Type B pancreatic cell (in vitro differentiated cells): Measurements from ENCODE around the gene RTN4. TPM values are rescaled to one million over a fixed set of nuclear protein-coding genes. Genes with fewer than 3 reads are reported as not detected.

ENCODE experiments used
- DNase-seq: peaks from one replicate; pipeline ENCODE4 v3.0.0; 2021; ENCODE audit warnings: mixed read lengths; ENCODE audit not compliant: unreplicated experiment; ENCODE audit errors: extremely low spot score
- H3K27ac Mint-ChIP-seq: 2 replicates; pipeline ENCODE4 v1.8.0; 2021; ENCODE audit warnings: mild to moderate bottlenecking, mixed read lengths
- H3K27me3 Mint-ChIP-seq: 2 replicates; pipeline ENCODE4 v1.8.0; 2021; ENCODE audit warnings: mixed read lengths
- H3K36me3 Mint-ChIP-seq: 2 replicates; pipeline ENCODE4 v1.8.0; 2021; ENCODE audit warnings: mixed read lengths
- H3K4me1 Mint-ChIP-seq: one replicate; pipeline ENCODE4 v1.8.0; 2021; ENCODE audit warnings: mixed read lengths; ENCODE audit not compliant: unreplicated experiment
- H3K4me3 Mint-ChIP-seq: 2 replicates; pipeline ENCODE4 v1.8.0; 2021; ENCODE audit warnings: mild to moderate bottlenecking, mixed read lengths
- H3K9me3 Mint-ChIP-seq: 2 replicates; pipeline ENCODE4 v1.8.0; 2021; ENCODE audit warnings: mixed read lengths
- total RNA-seq: library from RNA; stranded (reverse); gene quantifications from 2 replicates; pipeline ENCODE4 v1.2.1, GENCODE V29; 2021; ENCODE audit warnings: low replicate concordance
- TF ChIP-seq, protein P1 (sequence below): fragments of 200-600 bp; sonication (generic); conservative IDR thresholded peaks from 2 replicates; pipeline ENCODE4 v1.5.0; 2021; ENCODE audit warnings: antibody characterized with exemption, mild to moderate bottlenecking

Gene RTN4
- total RNA-seq, 1 donor from 2014 or later = 187 TPM

GRCh38 chr2:54986264-54986663 is 64.0 kb downstream of the RTN4 start:
- DNase-seq = no peak
- H3K27ac Mint-ChIP-seq = no peak overlapping the region
- H3K27me3 Mint-ChIP-seq = no peaks in the 10 kb centered on the region
- no peak overlapping the region for H3K4me3 Mint-ChIP-seq
- H3K9me3 Mint-ChIP-seq = no peaks in the 10 kb centered on the region
- TF ChIP-seq, protein P1, sequence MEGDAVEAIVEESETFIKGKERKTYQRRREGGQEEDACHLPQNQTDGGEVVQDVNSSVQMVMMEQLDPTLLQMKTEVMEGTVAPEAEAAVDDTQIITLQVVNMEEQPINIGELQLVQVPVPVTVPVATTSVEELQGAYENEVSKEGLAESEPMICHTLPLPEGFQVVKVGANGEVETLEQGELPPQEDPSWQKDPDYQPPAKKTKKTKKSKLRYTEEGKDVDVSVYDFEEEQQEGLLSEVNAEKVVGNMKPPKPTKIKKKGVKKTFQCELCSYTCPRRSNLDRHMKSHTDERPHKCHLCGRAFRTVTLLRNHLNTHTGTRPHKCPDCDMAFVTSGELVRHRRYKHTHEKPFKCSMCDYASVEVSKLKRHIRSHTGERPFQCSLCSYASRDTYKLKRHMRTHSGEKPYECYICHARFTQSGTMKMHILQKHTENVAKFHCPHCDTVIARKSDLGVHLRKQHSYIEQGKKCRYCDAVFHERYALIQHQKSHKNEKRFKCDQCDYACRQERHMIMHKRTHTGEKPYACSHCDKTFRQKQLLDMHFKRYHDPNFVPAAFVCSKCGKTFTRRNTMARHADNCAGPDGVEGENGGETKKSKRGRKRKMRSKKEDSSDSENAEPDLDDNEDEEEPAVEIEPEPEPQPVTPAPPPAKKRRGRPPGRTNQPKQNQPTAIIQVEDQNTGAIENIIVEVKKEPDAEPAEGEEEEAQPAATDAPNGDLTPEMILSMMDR = no peak
- peaks cover 20% of the 10 kb centered on the region for H3K4me1 Mint-ChIP-seq
- H3K36me3 Mint-ChIP-seq = peaks cover 27% of the 10 kb centered on the region

DNA sequence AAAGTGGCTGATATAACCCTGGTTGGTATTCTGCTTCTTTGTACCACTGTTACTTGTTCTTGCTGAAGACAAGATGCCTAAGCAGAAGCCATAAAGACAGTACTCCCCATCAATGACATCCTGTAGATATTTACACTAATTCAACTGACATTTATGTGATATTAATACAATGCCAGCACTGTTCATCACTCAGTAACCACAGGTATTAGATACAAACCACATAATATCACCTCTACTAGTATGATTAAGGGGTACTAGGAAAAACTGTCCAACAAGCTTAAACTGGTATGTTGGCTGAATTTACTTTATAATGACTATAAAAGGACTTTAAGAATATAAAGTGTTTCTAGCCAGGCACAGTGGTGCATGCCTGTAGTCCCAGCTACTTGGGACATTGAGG is 65.8 kb downstream of the RTN4 start:
- Mint-ChIP-seq H3K9me3 (no peaks in the 10 kb centered on the region), H3K4me1 (peaks cover 25% of the 10 kb centered on the region)
- TF ChIP-seq, protein P1 = no peak

GRCh38 chr2:54983345-54984220 is 66.7 kb downstream of the RTN4 start:
- peaks cover 23% of the 10 kb centered on the region for H3K4me1 Mint-ChIP-seq
- peaks cover 32% of the 10 kb centered on the region for H3K36me3 Mint-ChIP-seq
- TF ChIP-seq, protein P1 = no peak
- H3K4me3 Mint-ChIP-seq = no peak overlapping the region
- H3K27ac Mint-ChIP-seq = no peak overlapping the region
- DNase-seq = no peak
- no peaks in the 10 kb centered on the region for H3K27me3 Mint-ChIP-seq
- H3K9me3 Mint-ChIP-seq = no peaks in the 10 kb centered on the region

More for the DNA sequence above, 65.8 kb downstream of the RTN4 start:
- no peak overlapping the region for H3K27ac Mint-ChIP-seq
- no peak overlapping the region for H3K4me3 Mint-ChIP-seq
- H3K27me3 Mint-ChIP-seq = no peaks in the 10 kb centered on the region
- peaks cover 33% of the 10 kb centered on the region for H3K36me3 Mint-ChIP-seq
- no peak for DNase-seq

- no peaks in the 10 kb centered on the region for H3K27me3 Mint-ChIP-seq
These were observed 68.9 kb downstream of the RTN4 start for GRCh38 chr2:54981385-54981784.

GRCh38 chr2:54979321-54980044 is 70.8 kb downstream of the RTN4 start:
- DNase-seq = no peak

More at GRCh38 chr2:54981385-54981784, 68.9 kb downstream of the RTN4 start:
- Mint-ChIP-seq H3K4me3 (no peak overlapping the region), H3K4me1 (peaks cover 35% of the 10 kb centered on the region), H3K9me3 (no peaks in the 10 kb centered on the region), H3K27ac (no peak overlapping the region), H3K36me3 (peaks cover 30% of the 10 kb centered on the region)
- DNase-seq = no peak
- TF ChIP-seq, protein P1 = no peak

More at GRCh38 chr2:54979321-54980044, 70.8 kb downstream of the RTN4 start:
- TF ChIP-seq, protein P1 = no peak
- Mint-ChIP-seq H3K27me3 (no peaks in the 10 kb centered on the region), H3K4me3 (no peak overlapping the region), H3K27ac (no peak overlapping the region), H3K36me3 (peaks cover 38% of the 10 kb centered on the region), H3K9me3 (no peaks in the 10 kb centered on the region), H3K4me1 (peaks cover 34% of the 10 kb centered on the region)
